Uterus (tissue), 4 donors: ENCODE results near the gene DGKG. TPM values are rescaled to one million over a fixed set of nuclear protein-coding genes. Genes with fewer than 3 reads are reported as not detected.

Experiments
- DNase-seq, 2 donors: peaks; one replicate each; pipeline ENCODE4 v3.0.0-alpha.2; 2019 to 2020
- H3K27ac ChIP-seq, 2 donors: fragments of 200-600 bp; sonication (generic); 1 replicate in 1 of 2; 2 replicates in 1 of 2; pipeline ENCODE4 v1.5.1; 2016 to 2018
- H3K27me3 ChIP-seq, 2 donors: fragments of 200-600 bp; sonication (generic); one replicate each; pipeline ENCODE4 v1.5.1; 2018 to 2019; ENCODE audit warnings: control low read depth in 1 of 2
- H3K36me3 ChIP-seq, 2 donors: fragments of 200-600 bp; sonication (generic); one replicate each; pipeline ENCODE4 v1.5.1; 2019; ENCODE audit warnings: control low read depth in 1 of 2
- H3K4me1 ChIP-seq, 2 donors: fragments of 200-600 bp; sonication (generic); one replicate each; pipeline ENCODE4 v1.5.1; 2018 to 2019; ENCODE audit warnings: control low read depth in 1 of 2
- H3K4me3 ChIP-seq, 2 donors: fragments of 200-600 bp; sonication (generic); 1 replicate in 1 of 2; 2 replicates in 1 of 2; pipeline ENCODE4 v1.5.1; 2018 to 2019; ENCODE audit warnings: mild to moderate bottlenecking in 1 of 2
- H3K9me3 ChIP-seq, 2 donors: fragments of 200-600 bp; sonication (generic); one replicate each; pipeline ENCODE4 v1.5.1; 2019; ENCODE audit warnings: control low read depth in 1 of 2
- CTCF ChIP-seq, 4 experiments: fragments of 200-600 bp in 2 of 4; fragments of 450-650 bp in 2 of 4; sonication (generic) in 2 of 4; IDR thresholded peaks; one replicate each; pipeline ENCODE4 v1.5.1; 2016 to 2019; ENCODE audit warnings: antibody characterized with exemption in 4 of 4, mild to moderate bottlenecking in 2 of 4, moderate library complexity in 1 of 4
- POLR2A ChIP-seq, 2 donors: fragments of 450-650 bp; IDR thresholded peaks; one replicate each; pipeline ENCODE4 v1.6.1; 2016; ENCODE audit warnings: antibody characterized with exemption in 2 of 2, mild to moderate bottlenecking in 1 of 2, moderate library complexity in 1 of 2
- intact Hi-C: fragments of 100-400 bp; cut with DNase I; formaldehyde crosslinking; loops from one replicate; pipeline ENCODE4 v1.15.1; 2023; ENCODE audit warnings: low total_unique reads
- total RNA-seq, 4 donors: library from RNA; depleted of rRNA in 3 of 4; stranded (reverse); fragments of >200 nt in 3 of 4; gene quantifications; one replicate each; pipeline versions ENCODE4 v1.1.0 to v1.2.4, GENCODE V29; 2014 to 2023
- donor health status: DM: yes; HTN: yes; CAD: no.

The DGKG gene
- total RNA-seq, 4 donors from 2014 or later = 1.9 to 10.8 (median 6.7) TPM

DNA sequence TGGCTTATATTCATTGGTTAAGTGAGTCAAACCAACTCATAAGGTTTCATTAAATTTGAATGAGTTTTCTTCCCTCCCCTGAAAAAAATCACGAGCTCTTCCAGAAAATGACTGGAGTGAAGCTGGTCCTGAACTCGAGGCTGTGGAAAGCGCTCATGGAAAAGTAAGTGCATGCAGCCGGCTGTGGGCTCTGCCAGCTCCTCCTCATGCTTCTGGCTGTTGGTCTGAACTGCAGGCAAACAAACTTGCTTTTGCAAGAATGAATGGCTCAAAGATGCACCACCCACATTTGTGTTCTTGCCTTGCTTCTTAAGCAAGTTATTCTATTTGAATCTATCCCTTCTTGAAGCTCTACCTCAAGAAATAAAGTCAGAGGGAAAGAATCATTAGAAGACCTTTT is 259.3 kb downstream of the DGKG start:
- Histone ChIP-seq H3K27ac (no peak overlapping the region), H3K36me3 (no peaks in the 10 kb centered on the region), H3K9me3 (no peaks in the 10 kb centered on the region), H3K4me3 (no peak overlapping the region), H3K27me3 (no peaks in the 10 kb centered on the region), H3K4me1 (no peaks in the 10 kb centered on the region)
- TF ChIP-seq CTCF (IDR thresholded peaks at IDR 0.05) = no peak
- no peak for TF ChIP-seq POLR2A (IDR thresholded peaks at IDR 0.05)
- intact Hi-C loops = no loop called here
- no peak for DNase-seq

DNA sequence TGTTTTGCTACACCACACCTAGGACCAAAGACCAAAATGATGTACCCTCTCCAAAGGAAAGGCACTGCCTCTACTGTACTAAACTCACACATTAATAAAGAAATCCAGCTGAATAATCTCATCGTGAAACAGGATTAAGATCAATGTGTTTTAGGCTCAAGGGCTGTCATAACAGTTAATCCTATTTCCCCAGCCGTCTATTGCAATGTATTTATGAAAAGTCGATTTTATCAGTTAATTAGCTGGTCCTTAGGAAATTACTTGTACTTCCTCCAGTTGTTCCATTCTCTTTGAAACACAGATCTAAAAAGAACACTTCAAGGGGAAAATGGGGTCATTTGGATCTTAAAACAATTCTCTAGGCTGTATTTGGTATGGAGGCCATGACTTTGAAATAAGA is 261.6 kb downstream of the DGKG start:
- H3K27me3 ChIP-seq = no peaks in the 10 kb centered on the region
- H3K36me3 ChIP-seq = no peaks in the 10 kb centered on the region
- intact Hi-C loops = no loop called here
- TF ChIP-seq CTCF (IDR thresholded peaks at IDR 0.05) = no peak
- TF ChIP-seq POLR2A (IDR thresholded peaks at IDR 0.05) = no peak
- no peaks in the 10 kb centered on the region for H3K4me1 ChIP-seq
- H3K4me3 ChIP-seq = no peak overlapping the region
- no peak for DNase-seq
- no peaks in the 10 kb centered on the region for H3K9me3 ChIP-seq
- H3K27ac ChIP-seq = no peak overlapping the region

DNA sequence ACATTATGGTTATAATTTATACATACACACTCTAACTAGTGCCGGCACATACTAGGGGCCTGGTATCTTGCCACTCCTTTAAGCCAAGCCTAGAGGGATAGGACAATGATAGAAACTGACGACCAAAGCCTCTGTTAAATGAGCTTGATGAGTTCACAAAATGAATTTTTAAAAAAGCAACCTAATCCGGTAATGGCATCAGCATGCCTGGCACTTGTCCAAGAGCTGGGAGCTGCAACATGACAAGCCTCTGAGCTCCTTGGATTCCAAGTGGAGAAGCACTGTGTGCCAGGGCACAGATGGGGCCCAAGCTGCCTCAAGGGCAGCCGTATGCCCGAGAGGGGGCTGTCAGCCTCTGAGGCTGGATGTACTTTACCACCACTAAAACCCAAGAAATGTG is 262.9 kb downstream of the DGKG start:
- intact Hi-C loops = no loop called here
- Histone ChIP-seq H3K36me3 (no peaks in the 10 kb centered on the region), H3K4me3 (no peak overlapping the region), H3K4me1 (no peaks in the 10 kb centered on the region), H3K27me3 (no peaks in the 10 kb centered on the region), H3K27ac (no peak overlapping the region), H3K9me3 (no peaks in the 10 kb centered on the region)
- TF ChIP-seq CTCF (IDR thresholded peaks at IDR 0.05) (no peak), POLR2A (IDR thresholded peaks at IDR 0.05) (no peak)
- DNase-seq = peak in 1 of 2 donors; percentile 24

- Histone ChIP-seq H3K27me3 (no peaks in the 10 kb centered on the region), H3K4me1 (no peaks in the 10 kb centered on the region), H3K4me3 (no peak overlapping the region), H3K9me3 (no peaks in the 10 kb centered on the region), H3K36me3 (no peaks in the 10 kb centered on the region), H3K27ac (no peak overlapping the region)
- intact Hi-C loops = no loop called here
- DNase-seq = no peak
- TF ChIP-seq POLR2A (IDR thresholded peaks at IDR 0.05) (no peak), CTCF (IDR thresholded peaks at IDR 0.05) (no peak)
Measured at GRCh38 chr3:186098740-186099139, 263.3 kb downstream of the DGKG start.

DNA sequence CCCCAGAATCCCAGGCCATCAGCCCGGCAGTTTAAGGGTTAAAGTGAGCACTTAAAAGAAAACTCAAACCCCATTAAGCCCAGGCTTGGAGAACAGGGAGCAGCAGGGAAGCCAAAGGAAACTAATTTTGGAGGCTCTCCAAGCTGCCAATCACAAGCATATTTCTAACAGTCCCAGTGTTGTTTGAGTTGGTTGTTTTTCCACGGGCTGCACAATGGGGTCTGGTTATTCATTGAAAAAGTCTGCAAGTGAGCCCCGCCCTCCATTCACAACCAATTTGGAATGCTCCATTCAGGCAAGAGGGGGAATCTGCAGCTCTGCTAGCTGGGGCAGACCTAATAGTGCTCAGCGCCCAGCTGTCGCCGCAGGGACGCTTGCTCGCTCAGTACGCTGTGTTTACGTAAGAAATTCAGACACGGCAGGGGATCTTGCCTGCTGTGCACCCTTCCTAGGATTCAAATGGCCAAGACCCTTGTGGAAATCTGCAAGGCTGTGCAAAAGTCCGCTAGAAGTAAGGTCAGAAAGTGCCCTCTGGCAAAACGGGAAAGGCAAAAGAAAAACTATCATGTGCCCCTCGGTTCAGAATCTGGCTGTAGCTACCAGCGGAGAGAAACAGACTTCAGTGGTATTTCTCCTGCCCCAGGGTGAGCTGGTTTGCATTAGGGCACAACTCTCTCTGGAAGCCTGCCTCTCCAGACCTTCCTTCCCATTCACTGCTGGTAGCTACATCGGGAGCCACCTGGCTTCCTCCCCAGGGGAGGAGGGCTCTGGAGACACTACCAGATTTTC is 264.2 kb downstream of the DGKG start:
- no peaks in the 10 kb centered on the region for H3K9me3 ChIP-seq
- no peaks in the 10 kb centered on the region for H3K27me3 ChIP-seq
- H3K4me1 ChIP-seq = no peaks in the 10 kb centered on the region
- intact Hi-C loops = no loop called here
- no peak overlapping the region for H3K27ac ChIP-seq
- DNase-seq = peak in 1 of 2 donors; percentile 28
- H3K36me3 ChIP-seq = no peaks in the 10 kb centered on the region
- peak overlapping the region in 1 of 2 donors; percentile 12 for H3K4me3 ChIP-seq
- TF ChIP-seq POLR2A (IDR thresholded peaks at IDR 0.05) (no peak), CTCF (IDR thresholded peaks at IDR 0.05) (no peak)
